Neural progenitor cell (in vitro differentiated cells): Measurements from ENCODE around the gene SND1.

ENCODE experiments used
- CTCF ChIP-seq: fragments of 200-600 bp; sonication (generic); IDR thresholded peaks from 2 replicates; pipeline ENCODE4 v1.5.1; 2017; ENCODE audit warnings: antibody characterized with exemption, mild to moderate bottlenecking
- EZH2 ChIP-seq: fragments of 200-600 bp; sonication (generic); IDR thresholded peaks from 2 replicates; pipeline ENCODE4 v1.6.1; 2017; ENCODE audit warnings: antibody characterized with exemption, mild to moderate bottlenecking, moderate library complexity

- TF ChIP-seq CTCF, result no peak
- TF ChIP-seq EZH2, result no peak
Observed at GRCh38 chr7:127967281-127967680, 315.3 kb downstream of the SND1 start.
